ENCODE measurements around the gene LPP.

The LPP gene

GRCh38 chr3:188567478-188568195 lies 413.7 kb downstream of the LPP start:
- no peak for DNase-seq (ENCODE audit: low read depth)

GRCh38 chr3:188568736-188569135 lies 414.8 kb downstream of the LPP start:
- no peak for DNase-seq (ENCODE audit: low read depth)

GRCh38 chr3:188571531-188572095 lies 417.7 kb downstream of the LPP start:
- no peak for DNase-seq (ENCODE audit: low read depth)

GRCh38 chr3:188573291-188573940 lies 419.5 kb downstream of the LPP start:
- DNase-seq (ENCODE audit: low read depth) = no peak

- DNase-seq (ENCODE audit: low read depth) = no peak
These were observed 420.0 kb downstream of the LPP start for GRCh38 chr3:188573956-188574355.

- no peak for DNase-seq (ENCODE audit: low read depth)
These were observed 420.9 kb downstream of the LPP start for GRCh38 chr3:188574885-188575284.

- no peak for DNase-seq (ENCODE audit: low read depth)
These were observed 421.5 kb downstream of the LPP start for GRCh38 chr3:188575501-188575900.

- DNase-seq (ENCODE audit: low read depth) = no peak
These were observed 423.6 kb downstream of the LPP start for GRCh38 chr3:188577539-188577938.

- no peak for DNase-seq (ENCODE audit: low read depth)
These were observed 424.8 kb downstream of the LPP start for GRCh38 chr3:188578576-188579363.

GRCh38 chr3:188580223-188580622 lies 426.3 kb downstream of the LPP start:
- DNase-seq (ENCODE audit: low read depth) = no peak

- DNase-seq (ENCODE audit: low read depth) = no peak
These were observed 426.7 kb downstream of the LPP start for GRCh38 chr3:188580659-188581058.

GRCh38 chr3:188581365-188581764 lies 427.4 kb downstream of the LPP start:
- no peak for DNase-seq (ENCODE audit: low read depth)

GRCh38 chr3:188581792-188582191 lies 427.8 kb downstream of the LPP start:
- DNase-seq (ENCODE audit: low read depth) = no peak

- no peak for DNase-seq (ENCODE audit: low read depth)
These were observed 429.6 kb downstream of the LPP start for GRCh38 chr3:188583341-188584161.

GRCh38 chr3:188584162-188584529 lies 430.2 kb downstream of the LPP start:
- no peak for DNase-seq (ENCODE audit: low read depth)

GRCh38 chr3:188584958-188585689 lies 431.2 kb downstream of the LPP start:
- no peak for DNase-seq (ENCODE audit: low read depth)

- no peak for DNase-seq (ENCODE audit: low read depth)
These were observed 435.1 kb downstream of the LPP start for GRCh38 chr3:188589071-188589470.

- no peak for DNase-seq (ENCODE audit: low read depth)
These were observed 435.8 kb downstream of the LPP start for GRCh38 chr3:188589771-188590170.

GRCh38 chr3:188590557-188590956 lies 436.6 kb downstream of the LPP start:
- no peak for DNase-seq (ENCODE audit: low read depth)

GRCh38 chr3:188594139-188594538 lies 440.2 kb downstream of the LPP start:
- no peak for DNase-seq (ENCODE audit: low read depth)

- DNase-seq (ENCODE audit: low read depth) = no peak
These were observed 442.0 kb downstream of the LPP start for GRCh38 chr3:188595890-188596376.

Data from activated gamma-delta T cell treated with anti-CD3 and anti-CD28 coated beads, Interleukin-2, amount 50 U/mL, for 16 hours (primary cell).